Vein endothelial cell (primary cell): ENCODE data around the gene MEIOB. TPM values are rescaled to one million over a fixed set of nuclear protein-coding genes. Genes with fewer than 3 reads are reported as not detected.

Experiments
- total RNA-seq: library from RNA; depleted of rRNA; stranded (reverse); fragments of >200 nt; gene quantifications from 2 replicates; pipeline ENCODE4 v1.2.3, GENCODE V29; 2012

Gene MEIOB
- not detected in 2 replicates for total RNA-seq

DNA sequence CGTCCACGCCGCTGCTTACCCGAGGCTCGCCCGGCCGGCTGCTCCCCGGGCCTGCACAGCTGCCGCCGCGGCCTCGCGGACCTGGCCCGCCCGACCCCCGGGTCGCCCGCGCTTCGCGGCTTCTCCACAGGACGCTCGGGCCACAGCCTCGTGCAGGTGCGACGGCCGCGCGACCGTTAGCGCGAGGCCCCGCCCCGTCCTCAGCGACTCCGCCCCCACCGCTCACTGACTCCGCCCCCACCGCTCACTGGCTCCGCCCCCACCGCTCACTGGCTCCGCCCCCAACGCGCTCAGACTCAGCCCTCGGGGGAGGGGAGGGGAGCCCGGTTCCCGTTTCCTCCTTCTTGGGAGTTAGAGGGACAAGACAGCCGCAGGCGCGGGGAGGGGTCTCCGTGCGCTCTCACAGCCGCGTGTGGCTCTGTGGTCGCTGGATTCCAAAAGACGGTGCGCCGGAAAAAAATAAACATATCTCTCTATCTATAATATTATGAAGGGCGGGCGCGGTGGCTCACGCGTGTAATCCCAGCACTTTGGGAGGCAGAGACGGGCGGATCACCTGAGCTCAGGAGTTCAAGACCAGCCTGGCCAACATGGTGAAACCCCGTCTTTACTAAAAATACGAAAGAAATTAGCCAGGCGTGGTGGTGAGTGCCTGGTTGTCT, at the start of gene MEIOB:
Gene MEIOB (minus strand): TSS at position 191 of the 662 bp plus-strand sequence. CDS start 3,989 bp downstream, outside the sequence.

GRCh38 chr16:1918351-1919326, 46.7 kb upstream of the MEIOB start, which contains the start of gene HS3ST6:
HS3ST6 (minus strand) TSS chr16:1918415; CDS start chr16:1918323, 92 bp downstream.

DNA sequence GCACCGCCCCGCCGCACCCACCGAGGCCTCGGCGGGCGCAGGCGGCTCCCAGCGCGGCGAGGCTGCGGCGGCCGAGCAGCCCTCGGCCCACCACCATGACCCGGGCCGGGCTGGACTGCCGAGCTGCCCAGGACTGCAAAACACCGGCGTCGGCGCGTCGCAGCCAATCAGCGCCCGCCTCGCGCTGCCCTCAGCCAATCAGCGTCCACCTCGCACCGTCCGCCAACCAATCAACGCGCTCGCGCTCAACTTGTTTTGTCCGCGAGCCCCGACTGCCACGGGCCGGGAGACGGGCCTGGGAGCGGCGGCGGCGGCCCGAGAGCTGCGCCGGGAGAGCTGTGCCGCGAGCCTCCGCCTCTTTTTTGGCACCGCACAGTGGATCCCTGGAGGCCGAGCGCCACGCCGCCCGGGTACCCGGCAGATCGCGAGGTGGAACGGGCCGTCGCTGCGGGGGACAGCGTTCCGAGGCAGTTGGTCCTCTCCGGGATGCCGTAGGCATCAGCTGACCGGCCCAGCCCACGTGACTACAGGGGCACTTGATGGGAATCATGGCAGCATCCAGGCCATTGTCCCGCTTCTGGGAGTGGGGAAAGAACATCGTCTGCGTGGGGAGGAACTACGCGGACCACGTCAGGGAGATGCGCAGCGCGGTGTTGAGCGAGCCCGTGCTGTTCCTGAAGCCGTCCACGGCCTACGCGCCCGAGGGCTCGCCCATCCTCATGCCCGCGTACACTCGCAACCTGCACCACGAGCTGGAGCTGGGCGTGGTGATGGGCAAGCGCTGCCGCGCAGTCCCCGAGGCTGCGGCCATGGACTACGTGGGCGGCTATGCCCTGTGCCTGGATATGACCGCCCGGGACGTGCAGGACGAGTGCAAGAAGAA, 45.0 kb downstream of the MEIOB start, which contains the start of the genes FAHD1 and HAGH:
Gene FAHD1 (plus strand): TSS at position 516 of the 883 bp plus-strand sequence. CDS start 33 bp downstream, at position 549.
Gene HAGH (minus strand): TSS at position 135 of the 883 bp plus-strand sequence. CDS start 38 bp downstream, at position 97.

DNA sequence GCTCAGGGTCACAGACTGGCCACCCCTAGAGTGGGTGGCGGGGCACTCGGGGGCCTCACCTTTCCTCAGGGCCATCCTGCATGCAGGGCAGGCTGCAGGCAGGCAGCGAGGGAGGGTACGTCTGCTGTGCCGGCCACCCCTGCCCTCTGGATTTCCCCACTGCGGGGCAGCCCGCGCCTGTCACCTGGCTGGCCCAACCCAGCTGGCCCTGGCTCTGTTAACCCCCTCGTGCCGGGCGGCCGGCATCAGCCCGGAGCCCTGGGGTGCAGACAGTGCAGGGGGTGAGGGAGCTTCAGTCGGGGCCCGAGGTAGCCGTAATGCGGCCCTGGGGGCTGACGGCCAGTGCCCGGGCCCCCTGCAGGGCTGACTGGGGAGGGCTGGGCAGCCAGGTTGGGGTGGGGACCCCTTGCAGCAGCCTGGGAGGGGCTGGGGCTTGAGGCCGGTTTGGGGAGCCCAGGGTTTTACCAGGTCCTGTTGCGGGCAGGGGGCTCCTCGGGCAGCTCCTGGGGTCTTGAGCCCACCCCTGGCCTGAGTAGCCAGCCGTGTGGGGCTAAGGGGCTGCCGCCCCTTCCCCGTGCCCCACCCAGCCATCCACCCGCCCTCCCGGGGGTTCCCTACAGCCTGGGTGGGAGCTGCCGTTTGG, 78.3 kb downstream of the MEIOB start, which contains the start of gene IGFALS:
Gene IGFALS (minus strand): TSS at position 128 of the 643 bp plus-strand sequence. CDS start 53 bp downstream, at position 75.

Other genes with a start within 250 kb of the MEIOB start
- 94.1 and 98.6 TPM in 2 replicates for gene JPT2, start 193.9 kb downstream of the MEIOB start, total RNA-seq
- gene MAPK8IP3, start 166.0 kb downstream of the MEIOB start, total RNA-seq, result 52.2 and 62.4 TPM in 2 replicates
- gene NME3, start 100.6 kb downstream of the MEIOB start, total RNA-seq, result 32.4 and 54.5 TPM in 2 replicates
- gene EME2, start 99.4 kb downstream of the MEIOB start, total RNA-seq, result 10.6 and 14.0 TPM in 2 replicates
- 69.7 and 78.7 TPM in 2 replicates for gene MRPS34, start 99.0 kb downstream of the MEIOB start, total RNA-seq
- gene SPSB3, start 89.6 kb downstream of the MEIOB start, total RNA-seq, result 38.2 and 48.7 TPM in 2 replicates
- 90.8 and 92.0 TPM in 2 replicates for gene NUBP2, start 89.2 kb downstream of the MEIOB start, total RNA-seq
- gene IGFALS, start 78.5 kb downstream of the MEIOB start, total RNA-seq, result not detected in 2 replicates
- gene HAGH, start 45.3 kb downstream of the MEIOB start, total RNA-seq, result 50.9 and 62.7 TPM in 2 replicates
- 76.4 and 86.2 TPM in 2 replicates for gene FAHD1, start 45.0 kb downstream of the MEIOB start, total RNA-seq
- not detected in 2 replicates for gene HS3ST6, start 46.3 kb upstream of the MEIOB start, total RNA-seq
- gene MSRB1, start 71.0 kb upstream of the MEIOB start, total RNA-seq, result 20.5 and 21.6 TPM in 2 replicates
- gene RPL3L, start 82.5 kb upstream of the MEIOB start, total RNA-seq, result not detected in 2 replicates
- 118 and 137 TPM in 2 replicates for gene NDUFB10, start 87.4 kb upstream of the MEIOB start, total RNA-seq
- gene RPS2, start 92.7 kb upstream of the MEIOB start, total RNA-seq, result 2,303 and 3,069 TPM in 2 replicates
- not detected in 2 replicates for gene RNF151, start 94.7 kb upstream of the MEIOB start, total RNA-seq
- 45.9 and 54.2 TPM in 2 replicates for gene TBL3, start 99.9 kb upstream of the MEIOB start, total RNA-seq
- gene NOXO1, start 109.3 kb upstream of the MEIOB start, total RNA-seq, result 0.33 TPM in 1 of 2 replicates, not detected in the other
- gene GFER, start 112.0 kb upstream of the MEIOB start, total RNA-seq, result 11.9 and 15.7 TPM in 2 replicates
- 1.9 and 6.9 TPM in 2 replicates for gene SYNGR3, start 117.8 kb upstream of the MEIOB start, total RNA-seq
- 29.7 and 33.1 TPM in 2 replicates for gene ZNF598, start 137.7 kb upstream of the MEIOB start, total RNA-seq
- gene NPW, start 147.6 kb upstream of the MEIOB start, total RNA-seq, result 0.98 and 1.1 TPM in 2 replicates
- gene NHERF2, start 154.7 kb upstream of the MEIOB start, total RNA-seq, result 40.5 and 82.0 TPM in 2 replicates
- gene NTHL1, start 175.7 kb upstream of the MEIOB start, total RNA-seq, result 17.9 and 28.1 TPM in 2 replicates
- 67.1 and 86.9 TPM in 2 replicates for gene TSC2, start 175.8 kb upstream of the MEIOB start, total RNA-seq